Neutrophil (primary cell): ENCODE results near the gene DTX3L.

ENCODE experiments used
- H3K27ac ChIP-seq: fragments of 200-600 bp; sonication (generic); 2 replicates; pipeline ENCODE4 v1.5.1; 2016; ENCODE audit warnings: mild to moderate bottlenecking, moderate library complexity
- H3K27me3 ChIP-seq: fragments of 200-600 bp; sonication (generic); 2 replicates; pipeline ENCODE4 v1.6.0; 2016; ENCODE audit warnings: mild to moderate bottlenecking
- H3K36me3 ChIP-seq: fragments of 200-600 bp; sonication (generic); 2 replicates; pipeline ENCODE4 v1.5.1; 2017
- H3K4me1 ChIP-seq, 2 experiments: fragments of 200-600 bp in 1 of 2; sonication (generic) in 1 of 2; 1 replicate in 1 of 2; 2 replicates in 1 of 2; pipeline versions ENCODE4 v1.5.1 to v1.6.1; 2013 to 2016; ENCODE audit warnings: low read depth in 1 of 2, low read length in 1 of 2, mild to moderate bottlenecking in 1 of 2, moderate library complexity in 1 of 2; ENCODE audit not compliant: control insufficient read depth in 1 of 2, insufficient read depth in 1 of 2
- H3K4me3 ChIP-seq, 2 experiments: fragments of 200-600 bp in 1 of 2; sonication (generic) in 1 of 2; 1 replicate in 1 of 2; 2 replicates in 1 of 2; pipeline ENCODE4 v1.5.1; 2013 to 2016; ENCODE audit warnings: low read depth in 1 of 2, low read length in 1 of 2, mild to moderate bottlenecking in 1 of 2, moderate library complexity in 1 of 2
- H3K9me3 ChIP-seq: fragments of 200-600 bp; sonication (generic); 2 replicates; pipeline ENCODE4 v1.5.1; 2016
- CTCF ChIP-seq: fragments of 200-600 bp; sonication (generic); IDR thresholded peaks from 2 replicates; pipeline ENCODE4 v1.5.1; 2016; ENCODE audit warnings: antibody characterized with exemption

DTX3L gene

GRCh38 chr3:122589297-122589696 lies 25.2 kb downstream of the DTX3L start:
- no peak overlapping the region for H3K4me3 ChIP-seq
- no peaks in the 10 kb centered on the region for H3K9me3 ChIP-seq
- no peaks in the 10 kb centered on the region for H3K27me3 ChIP-seq
- no peaks in the 10 kb centered on the region for H3K36me3 ChIP-seq
- peaks cover 0 to under 1% of the 10 kb centered on the region in 2 experiments for H3K4me1 ChIP-seq
- no peak for TF ChIP-seq CTCF
- no peak overlapping the region for H3K27ac ChIP-seq

DNA sequence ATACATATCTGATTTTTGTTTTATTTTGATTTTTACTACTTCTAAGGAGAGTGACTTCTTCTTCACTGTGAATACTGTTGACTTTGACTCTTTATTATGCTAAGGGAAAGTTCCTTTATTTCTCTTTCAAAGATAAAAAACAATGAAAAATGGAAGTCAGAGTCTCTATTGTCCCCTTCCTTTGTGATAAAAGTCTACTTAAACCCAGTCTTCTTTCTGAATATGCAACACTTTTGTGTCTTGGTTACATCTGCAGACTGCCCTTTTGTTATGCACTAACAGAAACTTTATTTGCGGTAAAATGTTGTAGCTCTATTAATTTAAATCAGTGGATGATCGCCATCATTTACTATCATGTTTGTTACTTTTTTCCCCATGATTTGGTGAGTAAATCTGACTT lies 26.5 kb downstream of the DTX3L start:
- Histone ChIP-seq H3K27me3 (no peaks in the 10 kb centered on the region), H3K9me3 (no peaks in the 10 kb centered on the region), H3K4me1 (no peaks in the 10 kb centered on the region), H3K36me3 (no peaks in the 10 kb centered on the region), H3K4me3 (no peak overlapping the region), H3K27ac (no peak overlapping the region)
- no peak for TF ChIP-seq CTCF

- H3K36me3 ChIP-seq: no peaks in the 10 kb centered on the region
- no peaks in the 10 kb centered on the region for H3K4me1 ChIP-seq
- no peak overlapping the region for H3K4me3 ChIP-seq
- no peaks in the 10 kb centered on the region for H3K9me3 ChIP-seq
- no peaks in the 10 kb centered on the region for H3K27me3 ChIP-seq
- no peak overlapping the region for H3K27ac ChIP-seq
- no peak for TF ChIP-seq CTCF
Observed at GRCh38 chr3:122594025-122594424, 29.9 kb downstream of the DTX3L start.

GRCh38 chr3:122598151-122598550 lies 34.0 kb downstream of the DTX3L start:
- TF ChIP-seq CTCF: no peak
- H3K9me3 ChIP-seq: no peaks in the 10 kb centered on the region
- no peaks in the 10 kb centered on the region for H3K36me3 ChIP-seq
- no peaks in the 10 kb centered on the region for H3K27me3 ChIP-seq
- H3K4me1 ChIP-seq: no peaks in the 10 kb centered on the region
- no peak overlapping the region for H3K27ac ChIP-seq
- no peak overlapping the region for H3K4me3 ChIP-seq

DNA sequence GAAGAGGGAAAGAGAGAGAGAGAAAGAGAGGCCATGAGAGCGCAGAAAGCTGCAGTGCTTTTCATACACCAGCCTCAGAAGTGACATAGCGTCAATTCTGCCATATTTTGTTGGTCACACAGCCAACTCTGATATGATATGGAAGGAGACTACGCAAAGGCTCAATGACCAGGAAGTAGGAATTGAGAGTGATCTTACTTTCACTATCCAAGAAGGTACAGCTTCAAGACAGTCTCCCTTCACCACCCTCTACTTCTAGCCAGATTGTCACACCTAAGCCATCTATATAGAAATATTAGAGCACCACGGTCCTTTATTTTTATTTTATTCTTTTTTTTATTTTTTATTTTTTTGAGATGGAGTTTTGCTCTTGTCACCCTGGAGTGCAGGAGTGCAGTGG lies 34.4 kb downstream of the DTX3L start:
- no peak overlapping the region for H3K4me3 ChIP-seq
- H3K9me3 ChIP-seq: no peaks in the 10 kb centered on the region
- H3K27me3 ChIP-seq: no peaks in the 10 kb centered on the region
- TF ChIP-seq CTCF: no peak
- no peak overlapping the region for H3K27ac ChIP-seq
- no peaks in the 10 kb centered on the region for H3K4me1 ChIP-seq
- H3K36me3 ChIP-seq: no peaks in the 10 kb centered on the region
